HepG2 (cell line): ENCODE data around the gene PKLR. TPM values are rescaled to one million over a fixed set of nuclear protein-coding genes. Genes with fewer than 3 reads are reported as not detected.

Experiments used
- CBFB ChIP-seq: sonication (generic); formaldehyde crosslinking; IDR thresholded peaks from 2 replicates; pipeline ENCODE4 v1.4.0; 2020; ENCODE audit warnings: missing genetic modification reagents
- CCAR2 ChIP-seq: fragments of 200-400 bp; formaldehyde crosslinking; optimal IDR thresholded peaks from 2 replicates; pipeline ENCODE3; 2018; ENCODE audit warnings: low read depth, mild to moderate bottlenecking, low read length, moderate library complexity
- CEBPB ChIP-seq: IDR thresholded peaks from 2 replicates; pipeline ENCODE4 v1.6.1; 2011; ENCODE audit warnings: low read depth, low read length, improper control_type of control experiment, borderline replicate concordance
- MEIS2 ChIP-seq: sonication (generic); formaldehyde crosslinking; IDR thresholded peaks from 2 replicates; pipeline ENCODE4 v1.9.0; 2021; ENCODE audit warnings: mild to moderate bottlenecking, missing genetic modification reagents
- NCOR1 ChIP-seq: fragments of 200-600 bp; sonication (generic); IDR thresholded peaks from 2 replicates; pipeline ENCODE4 v1.7.0; 2017; ENCODE audit warnings: antibody characterized with exemption, low read length, borderline replicate concordance
- NONO ChIP-seq, 2 experiments: fragments of 450-650 bp in 1 of 2; sonication (generic) in 1 of 2; formaldehyde crosslinking in 1 of 2; IDR thresholded peaks in 1 of 2; conservative IDR thresholded peaks in 1 of 2; 2 replicates each; pipeline versions ENCODE4 v1.6.1 to v1.8.0; 2017 to 2022; ENCODE audit warnings: mild to moderate bottlenecking in 1 of 2, missing genetic modification reagents in 1 of 2, moderate library complexity in 1 of 2
- PCBP1 ChIP-seq: fragments of 200-400 bp; formaldehyde crosslinking; IDR thresholded peaks from 2 replicates; pipeline ENCODE4 v1.6.1; 2017; ENCODE audit warnings: mild to moderate bottlenecking, low read depth, low read length, borderline replicate concordance
- TBP ChIP-seq: sonication (generic); formaldehyde crosslinking; IDR thresholded peaks from 2 replicates; pipeline ENCODE4 v1.5.0; 2020; ENCODE audit warnings: missing genetic modification reagents
- ZFAT ChIP-seq: sonication (generic); formaldehyde crosslinking; conservative IDR thresholded peaks from 2 replicates; pipeline ENCODE4 v1.8.1; 2023; ENCODE audit warnings: missing genetic modification reagents, inconsistent platforms
- ZNF230 ChIP-seq: sonication (generic); formaldehyde crosslinking; IDR thresholded peaks from 2 replicates; pipeline ENCODE4 v1.4.0; 2020; ENCODE audit warnings: mild to moderate bottlenecking, missing genetic modification reagents
- ZNF317 ChIP-seq: sonication (generic); formaldehyde crosslinking; IDR thresholded peaks from 2 replicates; pipeline ENCODE4 v1.5.0; 2020; ENCODE audit warnings: mild to moderate bottlenecking, missing genetic modification reagents
- ZNF484 ChIP-seq: sonication (generic); formaldehyde crosslinking; IDR thresholded peaks from 2 replicates; pipeline ENCODE4 v1.5.1; 2020; ENCODE audit warnings: mild to moderate bottlenecking, low read depth, missing genetic modification reagents, borderline replicate concordance
- ZNF501 ChIP-seq: sonication (generic); formaldehyde crosslinking; IDR thresholded peaks from 2 replicates; pipeline ENCODE4 v1.5.1; 2020; ENCODE audit warnings: mild to moderate bottlenecking, moderate library complexity, missing genetic modification reagents
- ZNF790 ChIP-seq: sonication (generic); formaldehyde crosslinking; IDR thresholded peaks from 2 replicates; pipeline ENCODE4 v1.8.0; 2022; ENCODE audit warnings: missing genetic modification reagents, mild to moderate bottlenecking, borderline replicate concordance
- polyA plus RNA-seq, 8 experiments: library from polyadenylated mRNA; depleted of rRNA in 3 of 8; stranded (reverse) in 7 of 8; unstranded in 1 of 8; fragments of >200 nt; fragmentation: Illumina TruSeq in 4 of 8; extraction: Trizol in 4 of 8; gene quantifications; 2 replicates each; pipeline versions ENCODE4 v1.2.1 to v1.2.3, GENCODE V29; 2011 to 2016; ENCODE audit warnings: low read depth in 4 of 8, missing spikeins in 1 of 8, mixed read lengths in 1 of 8; ENCODE audit not compliant: insufficient read depth in 1 of 8
- total RNA-seq, 5 experiments: library from RNA; depleted of rRNA; stranded (reverse); fragments of >200 nt; fragmentation: Illumina TruSeq; extraction: Trizol; gene quantifications; 2 replicates each; pipeline ENCODE4 v1.2.3, GENCODE V29; 2016; ENCODE audit warnings: low read depth in 1 of 5
- TF ChIP-seq, protein P1 (sequence below): sonication (generic); formaldehyde crosslinking; IDR thresholded peaks from 2 replicates; pipeline ENCODE4 v1.5.1; 2020; ENCODE audit warnings: mild to moderate bottlenecking, missing genetic modification reagents, borderline replicate concordance
- TF ChIP-seq, protein P2 (sequence below): sonication (generic); formaldehyde crosslinking; IDR thresholded peaks from 2 replicates; pipeline ENCODE4 v1.5.1; 2020; ENCODE audit warnings: mild to moderate bottlenecking, moderate library complexity, missing genetic modification reagents
- TF ChIP-seq, protein P3 (sequence below): sonication (generic); formaldehyde crosslinking; IDR thresholded peaks from 2 replicates; pipeline ENCODE4 v1.5.0; 2020; ENCODE audit warnings: mild to moderate bottlenecking, missing genetic modification reagents, moderate library complexity
- TF ChIP-seq, protein P4 (sequence below): sonication (generic); formaldehyde crosslinking; IDR thresholded peaks from 2 replicates; pipeline ENCODE4 v1.5.0; 2020; ENCODE audit warnings: missing genetic modification reagents, mild to moderate bottlenecking, borderline replicate concordance

Gene PKLR
- total and polyA plus RNA-seq, 2 of the 13 experiments (the other 11 are each of a cell fraction or from before 2014, with no cell fraction given) = 10.3 to 29.3 TPM

DNA sequence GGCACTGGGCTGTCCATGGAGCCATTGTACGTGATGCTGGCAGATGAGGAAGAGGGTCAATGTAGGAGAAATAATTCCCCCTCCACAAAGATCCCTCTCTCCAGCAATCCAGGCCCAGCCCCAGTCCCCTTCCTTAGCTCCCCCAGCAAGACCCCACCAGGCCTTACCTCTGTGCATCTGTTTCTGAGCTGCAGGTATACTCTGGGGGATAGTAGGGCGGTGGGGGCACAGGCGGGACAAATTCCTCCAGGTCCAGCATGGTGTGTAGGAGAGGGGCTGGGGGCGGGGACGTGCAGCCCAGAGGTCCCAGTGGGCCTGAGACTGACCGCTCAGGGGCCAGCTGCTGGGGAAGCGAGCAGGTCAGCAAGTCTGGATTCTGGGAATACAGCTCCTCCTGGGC is 49.7 kb downstream of the PKLR start (continued):
- TF ChIP-seq, protein P1, sequence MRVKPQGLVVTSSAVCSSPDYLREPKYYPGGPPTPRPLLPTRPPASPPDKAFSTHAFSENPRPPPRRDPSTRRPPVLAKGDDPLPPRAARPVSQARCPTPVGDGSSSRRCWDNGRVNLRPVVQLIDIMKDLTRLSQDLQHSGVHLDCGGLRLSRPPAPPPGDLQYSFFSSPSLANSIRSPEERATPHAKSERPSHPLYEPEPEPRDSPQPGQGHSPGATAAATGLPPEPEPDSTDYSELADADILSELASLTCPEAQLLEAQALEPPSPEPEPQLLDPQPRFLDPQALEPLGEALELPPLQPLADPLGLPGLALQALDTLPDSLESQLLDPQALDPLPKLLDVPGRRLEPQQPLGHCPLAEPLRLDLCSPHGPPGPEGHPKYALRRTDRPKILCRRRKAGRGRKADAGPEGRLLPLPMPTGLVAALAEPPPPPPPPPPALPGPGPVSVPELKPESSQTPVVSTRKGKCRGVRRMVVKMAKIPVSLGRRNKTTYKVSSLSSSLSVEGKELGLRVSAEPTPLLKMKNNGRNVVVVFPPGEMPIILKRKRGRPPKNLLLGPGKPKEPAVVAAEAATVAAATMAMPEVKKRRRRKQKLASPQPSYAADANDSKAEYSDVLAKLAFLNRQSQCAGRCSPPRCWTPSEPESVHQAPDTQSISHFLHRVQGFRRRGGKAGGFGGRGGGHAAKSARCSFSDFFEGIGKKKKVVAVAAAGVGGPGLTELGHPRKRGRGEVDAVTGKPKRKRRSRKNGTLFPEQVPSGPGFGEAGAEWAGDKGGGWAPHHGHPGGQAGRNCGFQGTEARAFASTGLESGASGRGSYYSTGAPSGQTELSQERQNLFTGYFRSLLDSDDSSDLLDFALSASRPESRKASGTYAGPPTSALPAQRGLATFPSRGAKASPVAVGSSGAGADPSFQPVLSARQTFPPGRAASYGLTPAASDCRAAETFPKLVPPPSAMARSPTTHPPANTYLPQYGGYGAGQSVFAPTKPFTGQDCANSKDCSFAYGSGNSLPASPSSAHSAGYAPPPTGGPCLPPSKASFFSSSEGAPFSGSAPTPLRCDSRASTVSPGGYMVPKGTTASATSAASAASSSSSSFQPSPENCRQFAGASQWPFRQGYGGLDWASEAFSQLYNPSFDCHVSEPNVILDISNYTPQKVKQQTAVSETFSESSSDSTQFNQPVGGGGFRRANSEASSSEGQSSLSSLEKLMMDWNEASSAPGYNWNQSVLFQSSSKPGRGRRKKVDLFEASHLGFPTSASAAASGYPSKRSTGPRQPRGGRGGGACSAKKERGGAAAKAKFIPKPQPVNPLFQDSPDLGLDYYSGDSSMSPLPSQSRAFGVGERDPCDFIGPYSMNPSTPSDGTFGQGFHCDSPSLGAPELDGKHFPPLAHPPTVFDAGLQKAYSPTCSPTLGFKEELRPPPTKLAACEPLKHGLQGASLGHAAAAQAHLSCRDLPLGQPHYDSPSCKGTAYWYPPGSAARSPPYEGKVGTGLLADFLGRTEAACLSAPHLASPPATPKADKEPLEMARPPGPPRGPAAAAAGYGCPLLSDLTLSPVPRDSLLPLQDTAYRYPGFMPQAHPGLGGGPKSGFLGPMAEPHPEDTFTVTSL = no peak
- TF ChIP-seq CEBPB (no peak), PCBP1 (no peak), CBFB (CRISPR knock-in tag) (no peak), ZNF790 (CRISPR knock-in tag) (no peak), ZNF230 (CRISPR knock-in tag) (no peak), MEIS2 (CRISPR knock-in tag) (no peak), ZFAT (CRISPR knock-in tag) (no peak), ZNF317 (CRISPR knock-in tag) (no peak), CCAR2 (no peak), ZNF484 (CRISPR knock-in tag) (no peak), NCOR1 (no peak), NONO (IDR thresholded peaks at IDR 0.05) (no peak), NONO (CRISPR knock-in tag; conservative IDR thresholded peaks at IDR 0.05) (0 out of 2 replicates have a peak, but pooled peaks have one; percentile 7), TBP (CRISPR knock-in tag) (no peak), ZNF501 (CRISPR knock-in tag) (0 out of 2 replicates have a peak, but pooled peaks have one; percentile 4)
- TF ChIP-seq, protein P2, sequence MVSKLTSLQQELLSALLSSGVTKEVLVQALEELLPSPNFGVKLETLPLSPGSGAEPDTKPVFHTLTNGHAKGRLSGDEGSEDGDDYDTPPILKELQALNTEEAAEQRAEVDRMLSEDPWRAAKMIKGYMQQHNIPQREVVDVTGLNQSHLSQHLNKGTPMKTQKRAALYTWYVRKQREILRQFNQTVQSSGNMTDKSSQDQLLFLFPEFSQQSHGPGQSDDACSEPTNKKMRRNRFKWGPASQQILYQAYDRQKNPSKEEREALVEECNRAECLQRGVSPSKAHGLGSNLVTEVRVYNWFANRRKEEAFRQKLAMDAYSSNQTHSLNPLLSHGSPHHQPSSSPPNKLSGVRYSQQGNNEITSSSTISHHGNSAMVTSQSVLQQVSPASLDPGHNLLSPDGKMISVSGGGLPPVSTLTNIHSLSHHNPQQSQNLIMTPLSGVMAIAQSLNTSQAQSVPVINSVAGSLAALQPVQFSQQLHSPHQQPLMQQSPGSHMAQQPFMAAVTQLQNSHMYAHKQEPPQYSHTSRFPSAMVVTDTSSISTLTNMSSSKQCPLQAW (CRISPR knock-in tag) = 0 out of 2 replicates have a peak, but pooled peaks have one; percentile 18
- TF ChIP-seq, protein P3, sequence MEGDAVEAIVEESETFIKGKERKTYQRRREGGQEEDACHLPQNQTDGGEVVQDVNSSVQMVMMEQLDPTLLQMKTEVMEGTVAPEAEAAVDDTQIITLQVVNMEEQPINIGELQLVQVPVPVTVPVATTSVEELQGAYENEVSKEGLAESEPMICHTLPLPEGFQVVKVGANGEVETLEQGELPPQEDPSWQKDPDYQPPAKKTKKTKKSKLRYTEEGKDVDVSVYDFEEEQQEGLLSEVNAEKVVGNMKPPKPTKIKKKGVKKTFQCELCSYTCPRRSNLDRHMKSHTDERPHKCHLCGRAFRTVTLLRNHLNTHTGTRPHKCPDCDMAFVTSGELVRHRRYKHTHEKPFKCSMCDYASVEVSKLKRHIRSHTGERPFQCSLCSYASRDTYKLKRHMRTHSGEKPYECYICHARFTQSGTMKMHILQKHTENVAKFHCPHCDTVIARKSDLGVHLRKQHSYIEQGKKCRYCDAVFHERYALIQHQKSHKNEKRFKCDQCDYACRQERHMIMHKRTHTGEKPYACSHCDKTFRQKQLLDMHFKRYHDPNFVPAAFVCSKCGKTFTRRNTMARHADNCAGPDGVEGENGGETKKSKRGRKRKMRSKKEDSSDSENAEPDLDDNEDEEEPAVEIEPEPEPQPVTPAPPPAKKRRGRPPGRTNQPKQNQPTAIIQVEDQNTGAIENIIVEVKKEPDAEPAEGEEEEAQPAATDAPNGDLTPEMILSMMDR (CRISPR knock-in tag) = no peak
- TF ChIP-seq, protein P4, sequence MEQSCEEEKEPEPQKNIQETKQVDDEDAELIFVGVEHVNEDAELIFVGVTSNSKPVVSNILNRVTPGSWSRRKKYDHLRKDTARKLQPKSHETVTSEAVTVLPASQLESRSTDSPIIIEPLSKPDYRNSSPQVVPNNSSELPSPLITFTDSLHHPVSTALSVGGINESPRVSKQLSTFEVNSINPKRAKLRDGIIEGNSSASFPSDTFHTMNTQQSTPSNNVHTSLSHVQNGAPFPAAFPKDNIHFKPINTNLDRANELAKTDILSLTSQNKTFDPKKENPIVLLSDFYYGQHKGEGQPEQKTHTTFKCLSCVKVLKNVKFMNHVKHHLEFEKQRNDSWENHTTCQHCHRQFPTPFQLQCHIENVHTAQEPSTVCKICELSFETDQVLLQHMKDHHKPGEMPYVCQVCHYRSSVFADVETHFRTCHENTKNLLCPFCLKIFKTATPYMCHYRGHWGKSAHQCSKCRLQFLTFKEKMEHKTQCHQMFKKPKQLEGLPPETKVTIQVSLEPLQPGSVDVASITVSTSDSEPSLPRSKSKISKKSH (CRISPR knock-in tag) = no peak
